ENCODE results near the gene ABCA4. TPM values are rescaled to one million over a fixed set of nuclear protein-coding genes. Genes with fewer than 3 reads are reported as not detected.

Gene ABCA4
- polyA plus RNA-seq, 10 donors = 0.32 to 1.6 (median 0.92) TPM

DNA sequence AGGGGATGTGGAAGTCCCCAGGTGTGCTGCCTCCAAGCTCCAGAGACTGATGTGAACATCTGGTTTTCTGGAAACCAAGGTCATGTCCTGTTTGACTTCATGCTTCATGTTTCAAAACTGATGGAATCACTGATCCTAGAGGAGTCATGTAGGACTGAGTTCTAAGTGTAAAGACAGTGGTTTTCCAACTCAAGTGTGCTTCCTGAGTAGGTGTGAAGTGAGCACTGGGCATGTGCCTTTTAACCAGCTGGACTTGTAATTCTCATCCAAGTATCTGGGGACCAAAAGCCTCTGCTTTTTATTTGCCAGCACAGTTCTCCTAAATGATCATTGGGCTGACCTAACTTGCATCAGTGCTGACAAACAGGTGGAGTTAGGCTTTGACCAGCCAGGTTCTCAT is 36.9 kb downstream of the ABCA4 start:
- DNase-seq = no peak

DNA sequence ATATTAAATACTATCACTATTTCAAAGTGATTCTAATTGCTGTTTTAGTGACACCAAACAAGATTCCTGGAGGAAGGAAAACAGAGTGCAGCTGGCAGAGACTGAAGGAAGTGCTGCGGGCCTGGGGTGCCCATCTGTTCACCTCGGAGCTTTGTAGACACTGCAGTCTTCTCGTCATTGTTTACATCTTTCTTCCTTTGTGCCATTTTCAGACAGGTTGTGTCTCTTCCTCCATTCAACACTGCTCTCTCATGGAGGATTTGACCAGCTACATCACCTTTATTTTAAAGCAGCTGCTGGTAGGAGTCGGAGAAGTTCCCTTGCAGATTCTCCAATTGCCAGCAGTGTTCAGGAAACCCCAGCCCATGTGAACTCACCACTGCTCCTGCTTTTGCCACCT is 37.3 kb downstream of the ABCA4 start:
- no peak for DNase-seq

DNA sequence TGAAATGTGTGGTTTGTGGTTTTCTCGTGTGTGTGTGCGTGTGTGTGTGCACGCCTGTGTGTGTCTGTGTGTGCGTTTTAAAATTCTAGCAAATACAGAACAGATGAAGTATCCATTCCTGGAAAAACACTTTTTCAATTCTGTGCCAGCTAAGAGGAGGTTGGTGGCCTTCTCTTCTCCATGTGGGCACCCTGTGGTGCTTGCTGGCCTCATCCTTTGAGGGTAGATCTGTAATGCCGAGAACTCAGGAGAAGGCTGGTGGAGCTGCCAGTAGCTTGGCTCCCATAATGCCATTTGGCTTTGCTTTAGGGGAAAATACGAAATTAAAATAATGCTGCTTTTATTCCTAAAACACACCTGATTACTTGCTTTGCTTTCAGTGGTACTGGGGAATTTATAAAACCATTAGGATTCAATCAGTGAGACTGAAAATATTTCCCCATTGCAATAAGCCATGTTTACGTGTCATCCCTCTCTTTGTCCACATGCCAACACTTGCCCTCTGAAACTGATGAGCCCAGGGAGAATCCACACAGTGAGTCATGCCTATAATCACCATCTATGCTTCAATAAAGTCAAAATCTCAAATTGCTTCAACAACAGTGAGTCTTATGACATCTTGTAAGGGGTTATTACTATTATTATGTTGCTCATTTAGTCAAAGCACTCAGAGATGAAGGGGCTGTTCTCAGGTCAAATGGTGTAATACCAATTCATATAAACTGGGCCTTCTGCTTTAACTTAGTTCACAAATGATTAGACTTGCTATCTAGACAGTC is 39.2 kb downstream of the ABCA4 start:
- no peak for DNase-seq

DNA sequence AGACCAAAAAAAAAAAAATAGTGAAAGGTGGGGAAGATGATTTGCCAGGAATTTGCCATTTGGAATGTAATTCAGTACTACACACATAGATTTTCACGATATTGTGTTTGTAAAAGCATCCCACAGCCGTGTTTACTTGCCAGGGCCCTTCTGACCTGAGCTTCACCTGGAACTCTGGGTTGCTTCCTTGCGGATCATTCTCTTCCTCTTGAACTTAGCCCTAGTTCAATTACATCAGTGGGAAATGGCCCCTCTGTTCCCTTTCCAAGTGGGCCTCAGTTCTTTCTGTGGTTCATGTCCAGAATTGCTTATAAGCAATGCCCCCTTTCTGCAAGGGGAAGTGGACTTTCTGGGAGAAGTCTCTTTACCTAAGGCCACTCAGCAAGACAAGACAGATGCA is 41.0 kb downstream of the ABCA4 start:
- DNase-seq = no peak

DNA sequence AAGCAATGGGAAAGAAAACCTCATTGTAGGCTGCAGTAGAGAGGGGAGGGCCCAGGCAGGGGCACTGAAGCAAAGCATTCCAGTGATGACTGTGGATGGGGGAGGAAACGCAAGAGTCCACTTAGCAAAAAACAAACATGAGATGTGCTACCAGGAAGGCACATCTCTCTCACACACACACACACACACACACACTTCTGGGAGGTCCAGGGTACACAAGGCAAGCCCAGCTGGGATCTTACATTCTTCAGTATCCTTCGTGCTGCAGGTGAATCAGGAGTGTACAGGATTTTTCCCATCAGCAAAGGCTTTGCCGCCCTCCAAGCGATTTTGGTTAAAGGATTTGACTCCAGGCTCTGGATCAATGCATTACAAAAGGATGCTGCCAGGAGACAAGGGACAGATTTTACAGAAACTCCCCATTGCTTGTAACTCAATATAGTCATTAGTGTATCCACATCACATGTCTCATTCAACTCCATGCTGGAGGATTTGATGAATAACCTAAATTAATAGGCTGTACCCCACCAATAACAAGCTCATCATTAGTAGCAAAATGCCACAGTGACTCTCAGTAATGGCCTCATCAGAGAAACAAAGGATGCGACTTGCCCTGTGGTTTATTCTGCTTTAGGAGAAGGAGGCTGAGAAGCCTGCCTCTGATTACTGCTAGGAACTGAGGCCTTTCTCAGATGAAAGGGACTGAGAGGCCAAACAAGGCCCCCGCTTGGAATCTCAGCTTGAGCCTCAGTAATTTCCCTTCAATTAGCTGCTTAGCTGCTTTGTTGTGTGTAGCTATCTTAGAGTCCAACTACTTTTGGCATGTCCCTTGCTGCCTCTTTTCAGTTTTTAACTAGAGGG is 41.6 kb downstream of the ABCA4 start:
- no peak for DNase-seq

DNA sequence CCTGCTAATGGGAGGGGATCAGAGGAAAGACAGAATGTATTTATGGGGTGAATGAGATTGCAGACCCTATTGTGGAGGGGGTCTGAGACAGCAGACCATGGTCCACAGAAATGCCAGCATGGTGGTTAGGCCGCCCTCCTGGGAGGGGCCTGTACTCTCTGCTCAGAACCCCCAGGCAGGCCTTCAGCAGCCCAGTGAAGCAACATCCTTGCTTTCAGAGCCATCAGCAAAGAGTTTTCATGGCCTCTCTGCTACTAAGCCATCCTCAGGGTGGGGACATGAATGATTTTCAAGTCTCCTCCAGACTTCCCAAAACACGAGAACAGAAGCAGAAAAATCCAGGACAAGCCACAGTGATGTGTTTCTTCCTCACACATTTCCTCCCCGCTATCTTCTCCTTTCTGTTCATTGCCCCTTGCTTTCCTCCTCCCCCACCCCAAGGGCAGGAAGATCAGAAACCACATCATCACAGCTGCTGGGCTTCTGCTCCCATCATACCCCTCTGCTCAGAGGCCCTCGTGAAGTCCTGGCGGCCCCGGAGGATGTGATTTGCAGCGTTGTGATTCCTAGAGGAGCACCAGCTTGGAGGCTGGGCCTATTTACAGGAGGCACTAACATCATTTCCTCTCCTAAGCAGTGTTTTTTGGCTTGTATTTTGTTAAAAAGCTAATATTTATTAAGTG is 48.0 kb downstream of the ABCA4 start:
- no peak for DNase-seq

DNA sequence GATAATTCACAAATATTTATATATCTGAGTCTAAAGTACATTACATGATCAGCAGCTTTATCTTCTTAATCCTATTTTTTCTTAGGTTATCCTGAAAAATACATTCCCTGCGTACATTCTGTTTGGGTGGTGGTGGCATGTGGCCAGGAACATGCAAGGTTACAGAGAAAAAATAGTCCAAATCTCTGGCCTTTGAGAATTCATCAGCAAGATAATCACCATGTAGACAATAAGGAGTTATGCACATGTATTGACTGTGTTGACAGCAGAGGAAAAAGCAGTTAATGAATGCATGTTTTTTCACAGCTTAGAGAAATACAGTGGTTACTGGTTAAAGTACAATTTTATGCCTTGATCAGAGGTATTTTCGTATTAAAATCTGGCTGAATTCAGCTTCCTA is 49.0 kb downstream of the ABCA4 start:
- DNase-seq = no peak

DNA sequence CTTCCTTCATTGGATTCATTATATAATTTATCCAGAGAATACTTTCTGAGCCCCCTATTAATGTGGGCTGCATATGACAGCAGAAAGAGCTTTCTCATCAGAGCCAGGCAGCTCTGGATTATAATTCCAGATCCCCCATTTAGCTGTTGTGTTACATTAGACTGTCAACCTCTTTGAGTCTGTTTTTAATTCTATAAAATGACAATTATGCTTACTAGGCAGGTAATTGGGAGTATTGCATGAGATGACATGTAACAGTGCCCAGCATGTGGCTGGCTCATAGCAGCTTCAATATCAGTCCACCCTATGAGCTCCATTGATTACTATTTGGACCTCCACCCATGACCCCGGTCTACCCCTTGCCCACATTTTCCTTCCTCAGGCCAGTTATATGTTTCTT is 49.6 kb downstream of the ABCA4 start:
- no peak for DNase-seq

DNA sequence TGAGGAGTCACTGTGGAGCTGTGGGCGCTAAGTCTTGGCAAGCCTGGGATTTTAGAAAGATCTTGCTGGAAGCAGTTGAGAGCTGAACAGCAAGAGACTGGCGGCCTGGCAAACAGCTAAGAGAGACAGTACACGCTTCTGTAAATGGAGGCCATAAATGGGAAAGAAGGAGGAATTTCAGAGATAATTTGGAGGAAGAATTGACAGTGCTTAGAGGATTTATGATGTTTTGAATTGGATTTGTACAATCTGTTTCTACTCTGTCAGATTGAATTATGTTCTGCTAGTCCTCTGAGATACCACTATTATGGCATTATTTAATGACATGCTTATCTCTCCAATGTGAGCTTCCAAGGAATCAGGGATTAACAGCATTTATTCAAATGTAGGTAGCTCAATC is 50.1 kb downstream of the ABCA4 start:
- DNase-seq = no peak

DNA sequence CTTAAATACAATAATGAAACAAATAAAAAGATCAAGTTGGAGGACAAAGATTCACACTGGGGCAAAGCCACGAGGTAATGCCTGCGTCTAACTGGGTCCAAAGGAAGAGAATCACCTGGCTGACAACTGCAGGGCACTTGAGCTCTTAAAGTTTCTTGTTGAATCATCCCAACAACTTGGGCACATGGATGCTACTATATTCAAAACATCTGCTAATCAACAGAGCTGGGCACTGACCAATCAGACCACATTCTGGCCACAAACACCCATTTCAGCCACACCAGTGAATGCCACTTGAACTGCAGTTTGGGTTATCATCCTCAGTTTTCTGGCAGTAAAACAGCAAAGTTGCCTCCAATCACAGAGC is 51.0 kb downstream of the ABCA4 start:
- DNase-seq = no peak

DNA sequence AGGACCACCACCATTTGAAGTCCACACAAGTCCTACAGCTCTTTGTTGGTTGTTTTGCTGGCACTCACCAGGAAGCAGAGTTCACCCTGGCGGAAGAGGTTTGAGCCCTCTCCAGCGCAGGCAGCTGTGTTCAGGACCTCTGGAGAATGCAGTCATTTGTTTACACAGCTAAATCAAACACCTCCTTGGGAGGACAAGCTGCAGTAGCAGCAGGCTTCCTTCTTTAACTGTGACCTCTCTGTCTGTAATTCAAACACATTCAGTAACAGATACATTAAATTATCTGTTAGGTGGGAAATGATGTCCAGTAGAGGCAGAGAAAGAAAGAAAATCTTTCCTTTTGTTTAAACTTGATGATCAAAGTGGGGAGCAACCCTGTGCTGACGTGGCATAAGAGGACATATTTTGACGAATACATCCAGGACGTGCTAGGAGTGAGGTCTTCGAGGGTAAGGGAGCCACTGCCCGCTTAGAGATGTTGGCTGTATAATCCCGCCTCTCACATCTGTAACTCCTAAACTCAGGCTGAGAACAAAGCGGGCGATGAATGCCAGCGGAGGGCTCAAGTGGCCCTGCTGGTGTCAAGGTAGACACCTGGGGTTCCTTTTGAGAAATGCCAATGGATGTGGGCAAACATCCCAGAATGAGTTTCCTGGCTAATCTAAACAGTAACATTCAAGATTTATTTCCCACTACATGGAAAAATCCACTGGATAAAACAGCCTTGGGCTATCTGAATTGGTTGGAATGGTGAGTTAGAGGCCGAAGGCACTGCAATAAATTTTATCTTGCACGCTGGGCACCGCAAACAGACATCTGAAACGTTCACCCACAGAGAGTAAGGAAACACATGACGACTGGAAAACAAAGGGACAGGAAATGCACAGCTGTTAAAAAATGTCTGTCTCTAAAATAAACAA is 51.7 kb downstream of the ABCA4 start:
- peak in 1 of 3 donors; percentile 73 for DNase-seq

DNA sequence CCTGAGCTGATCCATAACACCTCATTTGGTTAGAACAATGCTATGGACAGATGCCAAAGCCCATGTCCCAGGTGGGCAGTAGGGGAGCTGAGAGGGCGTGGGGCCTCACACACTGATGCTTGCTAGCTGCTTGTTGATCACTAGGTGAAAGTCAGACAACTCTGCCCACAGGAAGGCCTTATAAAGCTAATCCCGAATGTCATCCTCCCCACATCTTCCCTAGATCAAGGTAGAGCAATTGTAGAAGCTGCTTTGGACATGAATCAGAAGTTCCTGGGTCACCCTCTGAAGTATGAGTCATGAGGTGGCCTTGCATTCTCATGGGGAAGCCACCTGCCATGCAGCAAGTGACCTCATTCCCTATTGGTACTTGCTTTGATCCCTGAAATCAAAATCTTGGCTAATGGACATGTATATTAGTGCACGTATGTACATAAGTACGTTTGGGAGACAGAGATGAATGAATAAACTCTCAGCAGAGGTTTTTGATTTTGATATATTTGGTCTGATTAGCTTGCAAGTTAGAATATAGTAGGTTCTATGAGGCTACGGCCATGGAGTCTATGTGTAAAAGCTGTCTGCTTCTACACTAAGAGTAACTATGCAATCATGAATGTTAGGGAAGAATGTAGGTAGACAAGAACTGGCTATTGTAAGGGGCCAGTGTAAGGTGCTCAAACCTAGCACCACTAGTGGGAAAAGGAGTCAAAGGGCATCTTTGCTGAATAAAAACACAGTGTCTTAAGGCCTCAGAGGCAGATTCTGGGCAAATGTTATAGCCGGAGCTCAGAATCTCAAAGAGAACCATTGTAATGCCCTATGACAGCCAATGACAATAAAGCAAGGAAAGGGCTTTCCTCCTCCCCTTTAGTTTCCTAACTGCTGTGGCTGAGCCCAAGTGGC is 52.6 kb downstream of the ABCA4 start:
- DNase-seq = no peak

DNA sequence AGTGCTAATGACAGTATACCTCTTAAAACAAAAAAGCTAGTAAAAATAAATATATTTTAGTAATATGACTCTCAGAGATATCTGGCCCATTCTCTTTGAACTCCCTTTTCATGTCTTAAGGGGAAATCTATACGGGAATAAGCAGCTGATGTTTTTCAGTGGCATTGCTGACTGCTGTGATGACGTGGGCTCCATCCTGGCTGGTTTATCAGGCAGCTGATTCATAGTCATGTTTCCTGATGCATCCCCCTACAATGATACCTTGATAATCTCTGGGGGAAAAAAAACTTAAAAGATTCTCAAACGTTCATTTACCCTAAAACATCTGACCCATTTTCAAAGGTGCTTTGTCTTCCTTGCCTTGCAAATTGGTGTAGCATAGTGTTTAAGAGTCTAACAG is 53.8 kb downstream of the ABCA4 start:
- DNase-seq = no peak

DNA sequence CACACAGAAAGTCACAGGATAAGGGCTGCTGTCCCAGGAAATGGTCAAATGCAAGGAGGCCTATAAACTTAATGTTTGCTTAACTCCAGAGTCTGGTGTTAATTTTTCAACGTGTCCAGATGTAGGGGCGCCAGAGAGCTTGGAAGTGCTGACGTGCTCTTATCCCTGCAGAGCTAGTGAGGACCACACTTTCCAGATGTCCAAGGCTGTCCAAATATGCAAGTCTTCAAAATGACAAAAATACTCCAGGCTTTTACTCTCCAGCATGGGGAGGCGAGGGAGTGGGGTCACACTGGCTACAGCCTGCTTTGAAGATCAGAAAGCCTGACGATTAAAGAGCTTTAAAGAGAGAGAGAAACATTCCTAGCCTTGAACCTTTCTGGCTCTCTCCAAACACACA is 57.6 kb downstream of the ABCA4 start:
- peak; percentile 43 to 85 (median 59) for DNase-seq

DNA sequence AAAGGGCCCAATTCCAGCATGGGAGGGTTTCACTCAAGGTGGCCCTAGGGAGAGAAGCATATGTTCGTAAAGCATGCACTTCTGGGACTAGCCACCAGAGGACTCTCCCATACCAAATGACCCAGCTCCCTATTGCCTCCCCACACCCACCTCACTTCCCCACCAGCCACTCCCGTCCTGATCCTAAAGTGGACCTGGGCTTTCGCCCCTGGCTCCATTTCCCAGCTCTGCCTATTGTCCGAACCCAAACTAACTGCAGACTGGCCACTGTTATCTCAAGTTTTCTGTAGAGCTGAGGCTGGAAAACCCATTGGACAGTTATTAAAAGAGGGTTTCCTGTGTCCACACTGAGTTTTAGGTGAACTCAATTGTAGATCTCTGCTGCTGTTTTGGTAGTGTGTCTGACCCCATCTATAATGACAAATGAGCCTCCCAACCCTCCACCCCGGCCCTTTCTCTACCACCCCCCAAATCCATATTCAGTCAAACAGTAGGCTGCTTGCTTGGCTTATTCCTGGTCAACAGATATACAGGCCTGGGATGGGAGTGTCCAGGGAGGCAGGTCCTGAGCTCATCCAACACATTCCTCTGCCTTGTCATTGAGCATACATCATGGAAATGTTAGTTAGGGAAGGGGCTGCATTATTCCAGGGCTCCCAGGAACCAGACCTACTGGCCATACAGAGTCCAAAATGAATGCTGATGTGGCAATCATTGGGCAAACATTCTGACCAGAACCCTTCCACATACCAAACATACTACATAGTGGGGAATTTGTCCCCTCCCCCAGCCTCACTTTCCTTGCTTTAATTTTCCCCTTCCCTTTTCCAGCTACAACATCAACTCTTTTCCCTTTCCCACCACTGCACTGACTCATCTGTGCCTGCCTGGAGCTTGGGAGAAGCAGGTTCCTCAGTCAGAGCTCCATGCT is 59.2 kb downstream of the ABCA4 start:
- DNase-seq = peak; percentile 57 to 80 (median 64)

DNA sequence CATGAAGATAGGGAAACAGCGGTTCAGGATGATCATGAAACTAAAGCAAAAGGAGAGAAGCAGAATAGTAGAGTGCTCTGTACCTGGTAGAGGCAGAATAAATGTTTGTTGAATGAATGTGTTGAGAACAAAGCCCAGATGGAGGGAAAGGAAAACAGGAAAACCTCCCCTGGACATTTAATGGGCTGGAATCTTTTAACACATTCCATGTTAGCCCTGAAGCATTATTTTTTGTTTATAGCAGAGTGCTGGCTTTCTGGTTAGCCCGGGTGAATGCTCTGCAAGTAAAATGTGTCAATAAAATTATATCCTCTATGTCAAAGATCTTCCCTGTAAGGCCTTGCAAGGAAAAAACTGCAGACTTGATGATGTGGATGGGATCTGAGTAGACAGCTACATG is 60.2 kb downstream of the ABCA4 start:
- no peak for DNase-seq

DNA sequence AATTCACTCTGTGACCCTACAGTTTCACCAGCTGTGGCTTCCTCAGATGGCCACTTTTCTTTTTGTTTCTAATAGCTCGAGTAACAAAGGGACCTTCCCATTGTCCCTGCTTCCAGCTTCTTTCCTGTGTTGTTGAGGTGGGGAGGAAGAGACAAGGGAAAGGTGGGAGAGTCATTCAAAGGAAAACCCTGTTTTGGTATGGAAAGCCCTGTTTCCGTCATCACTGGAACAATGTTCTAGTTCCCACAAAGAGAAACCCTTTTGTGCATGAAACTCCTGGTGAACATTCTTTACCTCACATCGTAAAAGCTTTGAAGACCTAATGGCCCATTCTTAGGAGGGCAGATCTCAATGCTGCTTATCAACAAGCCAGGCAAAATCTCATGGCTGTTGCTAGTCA is 62.2 kb downstream of the ABCA4 start:
- no peak for DNase-seq

DNA sequence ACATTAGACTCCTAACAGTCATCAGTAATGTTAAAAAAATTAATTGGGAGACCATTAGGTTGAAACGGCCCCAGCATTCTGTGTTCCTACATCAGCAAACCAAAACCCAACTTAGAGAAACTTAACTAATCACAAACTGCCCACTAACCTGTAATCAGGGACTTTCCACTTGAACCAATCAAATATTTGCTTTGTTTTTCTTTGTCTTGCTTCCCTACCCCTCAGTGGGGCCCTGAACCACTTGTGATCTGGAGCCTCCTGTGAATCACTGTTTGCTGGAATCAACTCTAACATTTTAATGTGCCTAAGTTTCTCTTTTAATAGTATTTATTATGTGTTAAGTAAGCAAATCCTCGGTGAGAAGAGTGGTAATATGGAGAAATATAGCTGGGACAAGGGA is 64.0 kb downstream of the ABCA4 start:
- no peak for DNase-seq

DNA sequence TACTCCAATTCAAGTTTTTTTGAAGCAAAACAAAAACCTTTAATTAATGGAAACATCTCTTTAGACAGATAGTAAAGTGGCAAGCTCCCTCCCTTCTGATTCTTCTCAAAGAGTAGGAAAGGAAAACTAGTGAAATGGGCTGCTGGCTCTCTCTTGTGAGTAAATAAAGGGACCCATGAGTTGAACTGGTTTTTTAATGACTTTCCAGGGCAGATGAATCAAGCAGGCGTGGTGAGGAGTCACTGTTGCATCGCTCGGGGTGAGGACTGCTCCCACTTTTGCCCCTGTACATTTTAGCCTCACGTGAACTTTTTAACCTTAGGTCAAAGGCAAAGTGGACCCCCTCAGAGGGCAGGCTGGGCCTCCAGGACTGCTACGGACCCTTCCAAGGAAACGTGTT is 64.8 kb downstream of the ABCA4 start:
- no peak for DNase-seq

Measured in muscle of back (tissue), 11 donors.